Heart left ventricle (tissue), 16 donors: ENCODE data around the gene CRADD. TPM values are rescaled to one million over a fixed set of nuclear protein-coding genes. Genes with fewer than 3 reads are reported as not detected.

Source experiments
- ATAC-seq, 4 donors: fragments of 200-7000 bp; cut with Tn5 transposase; one replicate each; pipeline ENCODE4 v1.9.1; 2020 to 2022; ENCODE audit warnings: moderate library complexity in 4 of 4, mild to moderate bottlenecking in 3 of 4, moderate number of reproducible peaks in 1 of 4
- DNase-seq, 5 donors: peaks; one replicate each; pipeline ENCODE4 v3.0.0-alpha.2; 2020
- H3K27ac ChIP-seq, 12 donors: fragments of 200-600 bp; sonication (generic) in 4 of 12; one replicate each; pipeline versions ENCODE4 v1.5.0 to v1.8.0; 2016 to 2022; ENCODE audit warnings: mild to moderate bottlenecking in 2 of 12
- H3K27me3 ChIP-seq, 9 donors: fragments of 200-600 bp; sonication (generic) in 2 of 9; one replicate each; pipeline versions ENCODE4 v1.5.1 to v1.8.0; 2016 to 2022; ENCODE audit warnings: mild to moderate bottlenecking in 3 of 9
- H3K36me3 ChIP-seq, 9 donors: fragments of 200-600 bp; sonication (generic) in 2 of 9; one replicate each; pipeline versions ENCODE4 v1.5.0 to v1.8.0; 2018 to 2022; ENCODE audit warnings: mild to moderate bottlenecking in 2 of 9
- H3K4me1 ChIP-seq, 12 donors: fragments of 200-600 bp; sonication (generic) in 4 of 12; one replicate each; pipeline versions ENCODE4 v1.5.0 to v1.8.0; 2016 to 2022; ENCODE audit warnings: mild to moderate bottlenecking in 3 of 12
- H3K4me3 ChIP-seq, 12 donors: fragments of 200-600 bp; sonication (generic) in 4 of 12; one replicate each; pipeline versions ENCODE4 v1.5.0 to v1.8.0; 2017 to 2022; ENCODE audit warnings: mild to moderate bottlenecking in 9 of 12, moderate library complexity in 4 of 12
- H3K9me3 ChIP-seq, 12 donors: fragments of 200-600 bp; sonication (generic) in 4 of 12; one replicate each; pipeline versions ENCODE4 v1.5.0 to v1.8.0; 2016 to 2022; ENCODE audit warnings: mild to moderate bottlenecking in 1 of 12
- CTCF ChIP-seq, 12 donors: fragments of 200-600 bp; sonication (generic) in 4 of 12; IDR thresholded peaks; one replicate each; pipeline versions ENCODE4 v1.5.0 to v1.8.0; 2018 to 2022; ENCODE audit warnings: antibody characterized with exemption in 12 of 12, mild to moderate bottlenecking in 5 of 12
- POLR2A ChIP-seq, 2 donors: fragments of 450-650 bp; IDR thresholded peaks; one replicate each; pipeline ENCODE4 v1.6.1; 2017; ENCODE audit warnings: antibody characterized with exemption in 2 of 2, mild to moderate bottlenecking in 2 of 2, moderate library complexity in 2 of 2
- WGBS, 4 donors: extraction: QIAGEN DNeasy Blood & Tissue Kit in 2 of 4; methylation state at CpG; one replicate each; pipeline versions ENCODE4 v1.1.5 to v1.1.7; 2013 to 2018; 5-methylcytosine and 5-hydroxymethylcytosine counted together
- intact Hi-C, 10 donors: fragments of 100-400 bp; cut with DNase I; formaldehyde crosslinking; loops; one replicate each; pipeline versions ENCODE4 v1.11.1 to v1.14.2; 2022
- polyA plus RNA-seq, 2 donors: library from polyadenylated mRNA; stranded (reverse); fragments of 200-250 nt; gene quantifications; one replicate each; pipeline ENCODE4 v1.2.3, GENCODE V29; 2013
- total RNA-seq, 9 donors: library from RNA; depleted of rRNA in 2 of 9; stranded (reverse); fragments of >200 nt in 2 of 9; fragmentation: NEBNext Ultra II Directional in 3 of 9; extraction: Animal tissue kit (Norgen Biotek cat#: 25700) in 3 of 9; gene quantifications; one replicate each; pipeline versions ENCODE4 v1.1.0 to v1.2.4, GENCODE V29; 2016 to 2023
- donor health status: ischemic (EF 13 %, LVEDD 7.1; RV severe dilation, severe dysfunction).
- donor health status: healthy with polysubstance abuse.
- donor health status: DM: no; HTN: yes; CAD: no.
- donor health status: DM: no; HTN: no; CAD: no.
- donor health status: ischemic (EF 25% LVEDD 6.9; RV normal size, moderate dysfunction).
- donor health status: ischemic (EF 25% LVEDD 5.7; RV mildly dilated, moderate dysfunction).
- donor health status: healthy.
- donor health status: DM: yes; HTN: yes; CAD: no.
- donor health status: ischemic (EF 35%, LVEDD 5.7; RV mildly dilated, moderate dysfunction).
- donor health status: nonischemic (EF 11% LVEDD 7.7; RV severe dilation, severe dysfunction).
- donor health status: DM: yes; HTN: yes; CAD: no.
- donor health status: PGD.
- donor health status: ischemic (EF 29% LVEDD 5.4; RV normal size, mild dysfunction).
- donor health status: nonischemic (EF 23%, LVEDD 6.1; RV moderate dilation, normal function).

CRADD gene
- total and polyA plus RNA-seq, 11 donors: 11.0 to 100 (median 44.5) TPM

GRCh38 chr12:93914281-93914680 lies 237.1 kb downstream of the CRADD start:
- H3K4me1 ChIP-seq: peaks cover 0 to 13% (median 0%) of the 10 kb centered on the region in 12 donors
- DNase-seq: no peak
- ATAC-seq: no peak
- no peak for TF ChIP-seq POLR2A (IDR thresholded peaks at IDR 0.05)
- no peak for TF ChIP-seq CTCF (IDR thresholded peaks at IDR 0.05)
- H3K27ac ChIP-seq: no peak overlapping the region
- H3K36me3 ChIP-seq: no peaks in the 10 kb centered on the region
- 97 to 98% (median 98%) methylated on average over 5 of the region's 5 CpGs for WGBS, 4 donors
- intact Hi-C loops: loop anchor here in 3 of 10 donors (10.0 kb wide), 2 partner anchors 51 to 61 kb away; no protein-coding TSS in a partner anchor
- H3K4me3 ChIP-seq: no peak overlapping the region
- H3K9me3 ChIP-seq: no peaks in the 10 kb centered on the region
- H3K27me3 ChIP-seq: no peaks in the 10 kb centered on the region

- H3K27ac ChIP-seq: no peak overlapping the region
Measured at GRCh38 chr12:93915411-93915810, 238.2 kb downstream of the CRADD start.

GRCh38 chr12:93916402-93916801 lies 239.2 kb downstream of the CRADD start:
- 60 to 75% (median 68%) methylated on average over 7 of the region's 7 CpGs for WGBS, 4 donors
- TF ChIP-seq CTCF (IDR thresholded peaks at IDR 0.05): no peak
- TF ChIP-seq POLR2A (IDR thresholded peaks at IDR 0.05): no peak

More at GRCh38 chr12:93915411-93915810, 238.2 kb downstream of the CRADD start:
- DNase-seq (no peak), ATAC-seq (no peak)
- intact Hi-C loops: loop anchor here in 3 of 10 donors (10.0 kb wide), 2 partner anchors 49 to 59 kb away; no protein-coding TSS in a partner anchor
- no peaks in the 10 kb centered on the region for H3K9me3 ChIP-seq
- H3K4me3 ChIP-seq: no peak overlapping the region
- no peaks in the 10 kb centered on the region for H3K27me3 ChIP-seq
- peaks cover 0 to 14% (median 0%) of the 10 kb centered on the region in 12 donors for H3K4me1 ChIP-seq
- TF ChIP-seq CTCF (IDR thresholded peaks at IDR 0.05) (no peak), POLR2A (IDR thresholded peaks at IDR 0.05) (no peak)
- no peaks in the 10 kb centered on the region for H3K36me3 ChIP-seq
- 97 to 98% (median 97%) methylated on average over 3 of the region's 3 CpGs for WGBS, 4 donors

GRCh38 chr12:93918262-93918661 lies 241.1 kb downstream of the CRADD start:
- TF ChIP-seq CTCF (IDR thresholded peaks at IDR 0.05) (no peak), POLR2A (IDR thresholded peaks at IDR 0.05) (no peak)
- no peaks in the 10 kb centered on the region for H3K36me3 ChIP-seq
- H3K4me1 ChIP-seq: peaks cover 0 to 14% (median 0%) of the 10 kb centered on the region in 12 donors
- no peaks in the 10 kb centered on the region for H3K27me3 ChIP-seq
- 79 to 92% (median 90%) methylated on average over 6 of the region's 6 CpGs for WGBS, 4 donors
- no peaks in the 10 kb centered on the region for H3K9me3 ChIP-seq
- no peak overlapping the region for H3K4me3 ChIP-seq
- ATAC-seq: peak in 3 of 4 donors; percentile 19 to 58 (median 54)
- intact Hi-C loops: loop anchor here in 3 of 10 donors (10.0 kb wide), 2 partner anchors 47 to 57 kb away; no protein-coding TSS in a partner anchor
- H3K27ac ChIP-seq: peak overlapping the region in 5 of 12 donors; percentile 25 to 54 (median 45)
- DNase-seq: no peak

More at GRCh38 chr12:93916402-93916801, 239.2 kb downstream of the CRADD start:
- no peaks in the 10 kb centered on the region for H3K36me3 ChIP-seq
- intact Hi-C loops: loop anchor here in 3 of 10 donors (10.0 kb wide), 2 partner anchors 48 to 58 kb away; no protein-coding TSS in a partner anchor
- no peak for DNase-seq
- H3K27me3 ChIP-seq: no peaks in the 10 kb centered on the region
- H3K27ac ChIP-seq: no peak overlapping the region
- H3K4me3 ChIP-seq: no peak overlapping the region
- no peaks in the 10 kb centered on the region for H3K9me3 ChIP-seq
- peaks cover 0 to 14% (median 0%) of the 10 kb centered on the region in 12 donors for H3K4me1 ChIP-seq
- ATAC-seq: no peak
